ENCODE results near the gene TBX3.
A peak's percentile ranks its signal among the peaks of the same experiment; 100 is the strongest.

Gene TBX3

DNA sequence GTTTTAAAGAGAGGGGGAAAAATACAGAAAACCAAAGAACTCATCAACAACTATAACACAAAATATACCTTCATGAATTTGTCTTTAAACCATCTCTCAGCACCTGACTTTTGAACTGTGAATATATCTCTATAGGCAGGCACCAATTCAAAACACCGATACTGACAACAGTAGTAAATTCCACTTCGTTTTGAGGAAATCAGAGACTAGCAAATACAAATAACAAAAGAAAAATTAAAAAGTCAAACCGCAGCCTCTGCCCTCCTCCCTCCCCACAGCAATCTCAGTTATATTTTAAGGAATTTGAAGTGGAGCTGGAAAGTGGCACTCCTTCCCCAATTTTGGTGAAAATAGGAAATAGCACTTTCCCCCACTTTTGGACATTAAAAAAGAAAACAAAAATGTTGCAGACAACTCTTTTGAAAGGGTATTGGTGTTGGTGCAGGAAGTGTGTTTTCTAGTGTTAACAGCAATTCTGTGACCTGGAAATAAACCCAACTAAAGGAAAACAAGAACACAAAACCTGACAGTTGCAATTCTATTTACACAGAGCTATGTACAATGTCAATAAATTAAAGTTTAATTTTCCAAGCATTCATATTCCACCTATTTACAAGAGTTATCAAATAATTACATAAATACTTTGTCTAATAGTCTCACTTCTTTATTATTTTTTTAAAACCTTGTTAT is 13.5 kb downstream of the TBX3 start:
- H3K4me3 ChIP-seq (ENCODE audit: low read depth, low read length), result peak overlapping the region; percentile 58
- TF ChIP-seq CTCF (IDR thresholded peaks at IDR 0.05; ENCODE audit: low read depth, low read length), result no peak

- no peak for TF ChIP-seq CTCF (IDR thresholded peaks at IDR 0.05; ENCODE audit: low read depth, low read length)
Observed at GRCh38 chr12:114669401-114670290, 14.3 kb downstream of the TBX3 start.

GRCh38 chr12:114668886-114669288 is 15.1 kb downstream of the TBX3 start:
- peak overlapping the region; percentile 61 for H3K4me3 ChIP-seq (ENCODE audit: low read depth, low read length)
- TF ChIP-seq CTCF (IDR thresholded peaks at IDR 0.05; ENCODE audit: low read depth, low read length), result no peak

More at GRCh38 chr12:114669401-114670290, 14.3 kb downstream of the TBX3 start:
- peak overlapping the region; percentile 57 for H3K4me3 ChIP-seq (ENCODE audit: low read depth, low read length)

DNA sequence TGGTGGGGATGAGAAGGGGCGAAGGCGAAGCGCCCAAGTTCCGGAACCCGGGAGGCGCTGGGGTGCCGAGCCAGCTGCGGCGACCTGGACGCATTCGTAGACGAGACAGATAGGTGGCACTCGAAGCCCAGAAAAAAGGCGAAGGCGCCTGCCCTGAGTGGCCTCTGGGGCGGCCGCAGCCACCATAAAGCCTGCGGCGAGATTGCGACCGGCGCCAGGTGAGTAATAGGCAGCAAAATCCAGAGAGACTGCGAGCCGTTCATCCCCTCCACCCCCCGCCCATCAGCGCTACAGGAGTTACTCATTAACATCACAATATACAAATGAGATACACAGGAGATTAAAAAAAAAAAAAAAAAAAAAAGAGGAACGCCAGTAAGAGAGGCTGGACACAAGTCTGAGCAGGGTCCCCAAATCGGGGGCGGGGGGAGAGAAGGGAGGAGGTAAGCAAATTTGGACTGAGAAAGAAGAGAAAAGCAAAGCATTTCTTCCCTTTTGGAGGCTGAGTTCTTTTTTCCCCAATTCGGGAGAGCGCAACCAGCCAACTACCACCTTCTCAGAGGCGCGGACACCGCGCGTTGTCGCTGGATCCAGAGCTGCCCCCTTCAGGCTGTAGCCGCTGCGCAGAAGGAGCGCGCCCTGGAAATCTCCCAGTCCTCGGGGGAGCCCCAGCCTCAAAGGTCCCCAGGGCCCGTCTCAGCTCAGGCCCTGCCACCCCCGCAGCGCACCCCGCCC is 15.7 kb downstream of the TBX3 start:
- TF ChIP-seq CTCF (IDR thresholded peaks at IDR 0.05; ENCODE audit: low read depth, low read length), result peak; percentile 53
- H3K4me3 ChIP-seq (ENCODE audit: low read depth, low read length), result peak overlapping the region; percentile 61

DNA sequence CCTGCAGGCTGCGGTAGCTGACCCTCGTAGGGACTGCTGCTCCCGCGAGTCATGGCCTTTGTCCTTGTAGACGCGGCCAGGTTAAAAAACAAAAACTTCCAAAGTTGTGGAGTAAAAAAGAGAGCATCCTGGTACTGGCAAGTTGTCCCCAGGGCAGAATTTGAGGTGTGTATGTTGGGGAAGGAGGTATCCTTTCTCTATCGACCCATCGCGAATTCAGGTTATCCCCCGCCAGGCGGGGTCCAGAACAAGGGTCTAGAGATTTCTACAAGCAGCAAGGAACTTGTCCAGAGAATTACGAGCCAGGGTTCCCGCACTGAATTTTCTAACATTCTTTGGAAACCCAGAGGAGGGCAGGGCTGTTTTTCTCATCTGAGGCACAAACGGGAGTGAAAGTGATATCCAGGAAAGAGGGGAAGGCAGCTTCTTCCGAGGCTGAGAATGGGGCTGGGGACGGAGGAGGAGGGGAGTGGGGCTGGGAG is 16.3 kb downstream of the TBX3 start:
- peak overlapping the region; percentile 61 for H3K4me3 ChIP-seq (ENCODE audit: low read depth, low read length)
- no peak for TF ChIP-seq CTCF (IDR thresholded peaks at IDR 0.05; ENCODE audit: low read depth, low read length)

DNA sequence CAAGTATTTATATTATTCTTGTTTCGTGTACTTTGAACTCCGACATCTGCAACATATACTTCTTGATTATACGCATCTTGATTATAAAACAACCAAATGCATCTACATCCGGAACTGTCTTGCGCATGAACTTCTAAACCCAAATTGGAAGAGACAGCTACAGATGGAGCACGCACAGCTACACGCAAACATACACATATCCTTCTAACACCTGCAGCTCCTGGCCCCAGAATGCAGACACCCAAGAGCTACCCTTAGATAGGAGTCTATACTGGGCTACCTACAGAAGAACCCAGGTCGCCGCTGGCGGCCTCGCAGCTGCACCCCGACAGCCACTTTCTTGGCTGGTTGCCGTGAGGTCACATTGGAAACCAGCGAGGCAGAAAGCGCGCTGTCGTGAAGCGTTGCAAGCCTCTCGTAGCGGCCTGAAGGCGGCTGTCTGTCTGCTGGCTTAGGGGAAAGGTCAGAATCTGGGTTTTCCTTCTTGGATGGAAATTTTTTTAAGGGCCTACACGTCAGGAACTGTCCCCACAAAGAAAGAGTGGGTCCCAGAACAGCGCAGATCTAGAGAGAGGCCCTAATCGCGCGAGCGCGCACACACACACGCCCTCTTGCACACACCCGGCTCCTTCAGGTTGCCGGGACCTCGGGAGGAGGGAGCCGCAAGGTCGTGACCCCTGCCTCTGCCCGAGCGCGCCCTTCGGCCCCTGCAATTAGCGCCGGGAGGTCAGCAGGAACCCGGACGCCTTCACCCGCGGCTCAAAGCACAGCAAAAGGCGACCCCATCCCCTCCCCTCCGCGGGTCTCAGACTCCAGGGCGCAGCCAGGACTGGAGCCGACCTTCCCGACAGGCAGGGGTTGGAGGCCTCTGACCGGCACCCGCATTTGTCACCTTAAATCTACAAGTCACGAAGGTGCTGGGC is 17.0 kb downstream of the TBX3 start:
- H3K4me3 ChIP-seq (ENCODE audit: low read depth, low read length), result no peak overlapping the region

More for the DNA sequence above, 17.0 kb downstream of the TBX3 start:
- no peak for TF ChIP-seq CTCF (IDR thresholded peaks at IDR 0.05; ENCODE audit: low read depth, low read length)

All from WI38 (cell line).